WTC11 (cell line): ENCODE data around the gene FA2H.

Source experiments
- CBFB ChIP-seq: sonication (generic); formaldehyde crosslinking; IDR thresholded peaks from 2 replicates; pipeline ENCODE4 v1.8.1; 2022; ENCODE audit warnings: mild to moderate bottlenecking, low read depth, missing genetic modification reagents
- CREB1 ChIP-seq: sonication (generic); formaldehyde crosslinking; IDR thresholded peaks from 2 replicates; pipeline ENCODE4 v1.8.0; 2023; ENCODE audit warnings: mild to moderate bottlenecking, missing genetic modification reagents

DNA sequence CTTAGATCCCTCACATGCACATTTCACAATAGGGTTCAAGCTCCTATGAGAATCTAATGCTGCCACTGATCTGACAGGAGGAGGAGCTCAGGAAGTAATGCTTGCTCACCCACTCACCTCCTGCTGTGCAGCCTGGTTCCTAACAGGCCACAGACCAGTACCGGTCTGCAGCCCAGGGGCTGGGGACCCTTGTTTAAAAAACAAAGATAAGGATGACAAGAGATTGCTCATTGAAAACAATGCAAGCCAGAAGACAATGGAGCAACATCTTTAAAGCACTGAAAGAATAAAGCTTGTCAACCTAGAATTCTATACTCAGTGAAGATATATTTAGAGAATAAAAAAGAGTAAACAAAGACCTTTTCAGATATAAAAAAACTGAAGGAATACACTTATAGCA, 22.8 kb upstream of the FA2H start:
- no peak for TF ChIP-seq CREB1 (CRISPR knock-in tag)
- no peak for TF ChIP-seq CBFB (CRISPR knock-in tag)
